Upper lobe of left lung (tissue), 6 donors: ENCODE measurements around the gene PLD4. TPM values are rescaled to one million over a fixed set of nuclear protein-coding genes. Genes with fewer than 3 reads are reported as not detected.

Source experiments
- ATAC-seq, 2 donors: fragments of 200-7000 bp; cut with Tn5 transposase; one replicate each; pipeline ENCODE4 v1.9.1; 2022; ENCODE audit warnings: mild to moderate bottlenecking in 2 of 2, moderate library complexity in 2 of 2; ENCODE audit not compliant: low FRiP score in 2 of 2
- DNase-seq, 2 donors: peaks; one replicate each; pipeline ENCODE4 v3.0.0-alpha.2; 2019 to 2020
- H3K27ac ChIP-seq, 4 donors: fragments of 200-600 bp; sonication (generic); one replicate each; pipeline ENCODE4 v1.5.1; 2016 to 2019
- H3K27me3 ChIP-seq, 4 donors: fragments of 200-600 bp; sonication (generic); one replicate each; pipeline ENCODE4 v1.5.1; 2017 to 2019
- H3K36me3 ChIP-seq, 4 donors: fragments of 200-600 bp; sonication (generic); one replicate each; pipeline ENCODE4 v1.5.1; 2016 to 2019
- H3K4me1 ChIP-seq, 4 donors: fragments of 200-600 bp; sonication (generic); one replicate each; pipeline ENCODE4 v1.5.1; 2018 to 2019
- H3K4me3 ChIP-seq, 4 donors: fragments of 200-600 bp; sonication (generic); one replicate each; pipeline ENCODE4 v1.5.1; 2017 to 2019; ENCODE audit warnings: mild to moderate bottlenecking in 2 of 4, moderate library complexity in 1 of 4
- H3K9me3 ChIP-seq, 4 donors: fragments of 200-600 bp; sonication (generic); one replicate each; pipeline ENCODE4 v1.5.1; 2018 to 2019
- CTCF ChIP-seq, 6 experiments: fragments of 450-650 bp in 4 of 6; fragments of 200-600 bp in 2 of 6; sonication (generic) in 2 of 6; IDR thresholded peaks; one replicate each; pipeline ENCODE4 v1.5.1; 2016 to 2019; ENCODE audit warnings: antibody characterized with exemption in 6 of 6
- EP300 ChIP-seq, 4 donors: sonication (generic); formaldehyde crosslinking; IDR thresholded peaks; one replicate each; pipeline ENCODE4 v1.5.1; 2017; ENCODE audit warnings: antibody characterized with exemption in 4 of 4, control low read depth in 2 of 4
- POLR2A ChIP-seq, 4 donors: fragments of 450-650 bp; IDR thresholded peaks; one replicate each; pipeline ENCODE4 v1.5.1; 2016 to 2017; ENCODE audit warnings: antibody characterized with exemption in 4 of 4, mild to moderate bottlenecking in 2 of 4
- POLR2AphosphoS5 ChIP-seq, 2 donors: sonication (generic); formaldehyde crosslinking; IDR thresholded peaks; one replicate each; pipeline ENCODE4 v1.5.1; 2017; ENCODE audit warnings: antibody characterized with exemption in 2 of 2
- WGBS, 2 donors: methylation state at CpG; one replicate each; pipeline ENCODE4 v1.1.5; 2017 to 2018; 5-methylcytosine and 5-hydroxymethylcytosine counted together
- total RNA-seq, 6 donors: library from RNA; depleted of rRNA in 4 of 6; stranded (reverse); fragments of >200 nt in 4 of 6; gene quantifications; one replicate each; pipeline versions ENCODE4 v1.1.0 to v1.2.1, GENCODE V29; 2016 to 2021
- donor health status: DM: no; HTN: no; CAD: no; lungs with moderate emphysema.
- donor health status: DM: no; HTN: yes; CAD: no; lungs with severe emphysema.

PLD4 gene
- total RNA-seq, 6 donors from 2014 or later, result under 0.01 to 6.1 (median 2.5) TPM; not detected in 3

GRCh38 chr14:104956290-104956890, 31.7 kb downstream of the PLD4 start:
- TF ChIP-seq POLR2A (IDR thresholded peaks at IDR 0.05), result no peak
- no peak for TF ChIP-seq POLR2AphosphoS5 (IDR thresholded peaks at IDR 0.05)
- peak in 1 of 2 donors; percentile 31 for DNase-seq
- no peaks in the 10 kb centered on the region for H3K27me3 ChIP-seq
- WGBS, 2 donors, result 86 to 89% methylated on average over 12 to 14 of the region's 14 CpGs
- H3K4me1 ChIP-seq, result no peaks in the 10 kb centered on the region
- no peak overlapping the region for H3K27ac ChIP-seq
- no peak overlapping the region for H3K4me3 ChIP-seq
- H3K36me3 ChIP-seq, result no peaks in the 10 kb centered on the region
- ATAC-seq, result peak in 1 of 2 donors; percentile 61
- H3K9me3 ChIP-seq, result no peaks in the 10 kb centered on the region

GRCh38 chr14:104957146-104958113, 32.8 kb downstream of the PLD4 start:
- ATAC-seq (no peak), DNase-seq (peak in 1 of 2 donors; percentile 52)
- H3K4me1 ChIP-seq, result no peaks in the 10 kb centered on the region
- no peaks in the 10 kb centered on the region for H3K27me3 ChIP-seq
- 69 to 76% methylated on average over 13 to 25 of the region's 25 CpGs for WGBS, 2 donors
- no peak overlapping the region for H3K4me3 ChIP-seq
- no peak for TF ChIP-seq POLR2A (IDR thresholded peaks at IDR 0.05)
- TF ChIP-seq POLR2AphosphoS5 (IDR thresholded peaks at IDR 0.05), result no peak
- TF ChIP-seq CTCF (IDR thresholded peaks at IDR 0.05), result no peak
- no peak for TF ChIP-seq EP300 (IDR thresholded peaks at IDR 0.05)
- no peak overlapping the region for H3K27ac ChIP-seq
- no peaks in the 10 kb centered on the region for H3K36me3 ChIP-seq
- no peaks in the 10 kb centered on the region for H3K9me3 ChIP-seq

GRCh38 chr14:104964546-104964945, 39.9 kb downstream of the PLD4 start:
- TF ChIP-seq POLR2AphosphoS5 (IDR thresholded peaks at IDR 0.05) (no peak), POLR2A (IDR thresholded peaks at IDR 0.05) (no peak), CTCF (IDR thresholded peaks at IDR 0.05) (no peak)
- Histone ChIP-seq H3K36me3 (no peaks in the 10 kb centered on the region), H3K9me3 (no peaks in the 10 kb centered on the region), H3K27me3 (no peaks in the 10 kb centered on the region), H3K27ac (no peak overlapping the region), H3K4me3 (no peak overlapping the region), H3K4me1 (peaks cover 26 to 28% (median 27%) of the 10 kb centered on the region in 4 donors)
- 89 to 94% methylated on average over 7 of the region's 7 CpGs for WGBS, 2 donors
- DNase-seq (no peak), ATAC-seq (no peak)

DNA sequence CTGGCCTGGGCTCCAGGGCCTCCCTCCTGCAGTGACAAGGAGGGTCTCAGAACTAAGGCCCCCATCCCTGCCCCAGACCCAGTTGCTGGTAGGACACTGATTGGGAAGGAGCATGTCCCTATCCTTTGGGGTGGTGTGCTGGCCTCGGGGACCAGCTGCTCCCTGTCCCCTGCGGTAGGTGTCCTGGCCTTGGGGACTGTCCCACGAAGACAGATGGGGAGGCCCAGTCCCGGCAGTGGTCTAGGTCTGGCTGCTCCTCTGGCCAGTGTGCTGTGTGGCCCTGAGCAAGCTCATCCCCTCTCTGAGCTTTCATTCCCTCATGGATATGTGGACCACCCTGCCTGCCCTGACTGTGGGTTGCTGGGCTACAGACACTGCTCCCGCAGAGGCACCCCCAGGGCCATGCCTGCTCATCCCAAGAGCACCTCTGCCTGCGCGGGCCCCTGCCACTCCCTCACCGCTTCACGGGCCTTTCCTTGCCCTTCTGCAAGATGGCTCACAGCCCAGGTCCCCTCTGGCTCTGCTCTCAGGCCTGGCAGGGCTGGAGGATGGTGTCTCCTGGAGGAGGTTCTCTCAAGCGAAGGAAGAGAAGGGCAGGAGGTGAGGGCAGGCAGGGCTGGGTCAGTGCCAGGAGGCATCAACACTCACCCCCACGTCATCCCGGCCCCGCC, 41.0 kb downstream of the PLD4 start:
- no peaks in the 10 kb centered on the region for H3K27me3 ChIP-seq
- H3K9me3 ChIP-seq, result no peaks in the 10 kb centered on the region
- 80 to 84% methylated on average over 1 to 12 of the region's 13 CpGs for WGBS, 2 donors
- DNase-seq (peak in 1 of 2 donors; percentile 54), ATAC-seq (no peak)
- peaks cover 28 to 31% (median 29%) of the 10 kb centered on the region in 4 donors for H3K4me1 ChIP-seq
- H3K36me3 ChIP-seq, result no peaks in the 10 kb centered on the region
- H3K27ac ChIP-seq, result peak overlapping the region in 1 of 4 donors; percentile 27
- TF ChIP-seq CTCF (IDR thresholded peaks at IDR 0.05) (no peak), POLR2AphosphoS5 (IDR thresholded peaks at IDR 0.05) (no peak), EP300 (IDR thresholded peaks at IDR 0.05) (no peak), POLR2A (IDR thresholded peaks at IDR 0.05) (no peak)
- no peak overlapping the region for H3K4me3 ChIP-seq
